ENCODE data around the gene CCDC85A.
A peak's percentile ranks its signal among the peaks of the same experiment; 100 is the strongest.
"Not testable (repeated sequence)": the region's sequence is repeated elsewhere in the genome, so short reads cannot be mapped to it uniquely, and the experiment has no call there.

Gene CCDC85A

GRCh38 chr2:56183643-56184499 lies at the start of gene CCDC85A:
Gene CCDC85A (plus strand): TSS chr2:56183990. CDS start chr2:56184625, 635 bp downstream.
- DNase-seq = peak; percentile 64

DNA sequence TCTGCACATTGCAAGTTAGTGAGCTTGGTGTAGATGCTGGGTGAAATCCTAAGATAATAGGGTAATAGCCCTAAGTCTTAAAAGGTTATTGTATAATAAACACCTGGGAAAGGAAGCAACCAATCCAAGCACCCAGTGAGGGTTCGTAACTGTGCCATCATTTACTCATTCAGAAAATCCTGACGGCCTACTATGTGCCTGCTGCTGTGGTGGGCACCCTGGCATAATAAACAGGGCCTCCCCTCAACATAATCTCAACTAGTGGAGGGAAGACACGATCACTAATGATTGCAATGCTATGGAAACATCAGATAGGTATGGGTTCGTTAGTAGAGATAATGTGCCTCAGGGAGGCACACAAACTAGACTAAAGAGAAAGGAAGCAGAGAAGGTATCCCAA lies 48.9 kb upstream of the CCDC85A start:
- DNase-seq = no peak

DNA sequence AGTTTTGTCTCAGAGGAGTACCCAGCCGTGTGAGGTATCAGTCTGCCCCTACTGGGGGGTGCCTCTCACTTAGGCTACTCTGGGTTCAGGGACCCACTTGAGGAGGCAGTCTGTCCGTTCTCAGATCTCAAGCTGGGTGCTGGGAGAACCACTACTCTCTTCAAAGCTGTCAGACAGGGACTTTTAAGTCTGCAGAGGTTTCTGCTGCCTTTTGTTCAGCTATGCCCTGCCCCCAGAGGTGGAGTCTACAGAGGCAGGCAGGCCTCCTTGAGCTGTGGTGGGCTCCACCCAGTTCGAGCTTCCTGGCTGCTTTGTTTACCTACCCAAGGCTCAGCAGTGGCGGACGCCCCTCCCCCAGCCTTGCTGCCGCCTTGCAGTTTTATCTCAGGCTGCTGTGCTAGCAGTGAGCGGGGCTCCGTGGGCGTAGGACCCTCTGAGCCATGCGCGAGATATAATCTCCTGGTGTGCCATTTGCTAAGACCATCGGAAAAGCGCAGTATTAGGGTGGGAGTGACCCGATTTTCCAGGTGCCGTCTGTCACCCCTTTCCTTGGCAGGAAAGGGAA lies 41.2 kb upstream of the CCDC85A start:
- not testable (repeated sequence) for DNase-seq

GRCh38 chr2:56147907-56148306 lies 35.9 kb upstream of the CCDC85A start:
- no peak for DNase-seq

DNA sequence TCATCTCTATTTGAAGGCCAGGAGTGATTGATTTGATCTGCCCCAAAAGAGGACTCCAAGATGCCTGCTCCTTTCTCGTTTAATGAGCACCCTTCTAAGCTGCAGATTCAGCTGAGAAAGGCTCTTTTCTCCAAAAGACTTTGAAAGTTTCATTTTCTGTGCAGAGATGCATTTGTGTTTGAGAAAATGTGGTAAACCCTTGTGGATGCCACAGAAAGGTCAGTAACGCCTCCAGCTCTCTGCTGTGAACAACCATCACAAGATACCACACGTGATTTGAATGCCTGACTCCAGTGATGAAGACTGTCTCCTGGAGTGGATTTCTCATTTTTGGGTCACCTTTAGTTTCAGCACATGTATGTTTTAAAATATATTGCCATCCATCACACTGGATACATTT lies 35.0 kb upstream of the CCDC85A start:
- no peak for DNase-seq

- no peak for DNase-seq
These were observed 31.9 kb upstream of the CCDC85A start for GRCh38 chr2:56151841-56152240.

DNA sequence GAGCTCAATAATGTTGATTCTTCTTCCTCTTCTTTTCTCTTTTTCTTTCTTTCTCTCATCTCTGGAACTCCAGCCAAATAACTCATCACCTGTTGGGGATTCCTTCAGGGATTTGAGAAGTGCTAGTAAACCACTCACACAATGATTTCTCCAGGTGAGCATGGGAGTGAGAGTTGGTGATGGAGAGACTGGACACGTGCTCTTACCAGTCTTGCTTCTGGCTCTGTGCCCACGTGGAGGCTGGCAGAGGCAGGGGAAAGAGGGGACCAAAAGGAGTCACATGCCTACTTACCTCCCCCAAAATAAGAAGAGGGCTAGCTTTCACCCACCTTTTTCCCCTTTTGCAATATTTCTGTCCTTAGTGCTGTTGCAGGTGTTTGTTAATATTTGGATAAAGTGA lies 28.6 kb upstream of the CCDC85A start:
- no peak for DNase-seq

DNA sequence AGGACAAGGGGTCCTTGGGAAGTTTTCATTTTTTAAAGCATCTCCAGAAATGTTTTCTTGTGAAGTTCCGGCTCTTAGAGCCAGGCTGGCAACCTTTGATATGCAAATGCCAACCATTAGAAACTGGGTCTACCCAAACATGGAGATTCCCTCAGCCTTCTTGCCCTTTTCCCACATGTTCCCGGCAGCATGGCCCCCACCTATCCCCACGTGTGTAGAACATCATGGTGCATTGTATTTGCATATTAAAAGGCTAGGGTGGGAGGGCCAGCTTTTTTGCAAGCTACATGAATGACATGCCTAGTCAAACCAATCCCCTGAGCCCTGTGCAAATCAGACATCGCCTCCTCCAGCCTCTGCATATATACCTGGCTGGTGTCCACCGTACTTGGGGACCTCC lies 23.9 kb upstream of the CCDC85A start:
- DNase-seq = not testable (repeated sequence)

DNA sequence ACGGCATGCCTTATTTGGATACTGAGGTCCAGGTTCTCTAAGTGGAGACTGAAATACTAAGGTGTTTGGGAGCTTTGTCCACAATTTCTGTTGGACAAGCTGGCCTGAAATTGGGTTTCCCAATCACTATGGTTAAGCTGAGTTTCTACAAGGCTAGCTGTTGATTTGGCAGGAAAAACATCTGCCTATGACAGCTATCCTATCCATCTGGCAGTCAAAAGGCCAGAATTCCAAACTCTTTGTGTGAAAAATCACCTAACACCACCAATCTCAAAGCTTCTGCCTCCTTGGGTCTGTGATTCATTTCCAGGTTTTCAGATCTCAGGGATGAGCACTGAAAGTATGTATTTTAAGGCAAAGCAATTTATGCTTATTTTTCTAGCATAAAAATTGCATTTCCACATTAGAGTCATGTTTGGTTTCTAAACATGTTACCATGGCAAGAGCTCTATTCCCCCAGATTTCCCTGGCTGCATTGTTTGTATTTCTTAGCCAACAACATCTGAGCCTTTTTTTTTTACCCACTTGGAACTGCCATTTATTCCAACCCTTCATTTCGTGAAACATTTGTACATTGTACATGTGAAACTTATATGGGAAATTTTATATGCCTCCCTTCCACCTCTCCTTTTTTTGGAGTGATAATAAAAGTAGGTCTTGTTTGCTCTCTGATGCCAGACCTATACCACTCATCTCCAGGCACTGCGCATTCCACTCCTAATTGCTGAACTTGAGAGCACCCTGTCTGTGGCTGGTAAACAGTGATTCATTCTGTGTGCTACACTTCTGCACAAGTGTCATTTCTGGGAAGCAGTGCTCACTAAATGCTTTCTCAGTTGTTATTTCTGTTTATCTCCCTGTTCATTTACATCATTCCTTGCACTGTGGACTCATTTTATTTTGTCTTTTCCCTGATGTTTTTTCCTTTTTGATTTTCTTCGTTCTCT lies 15.9 kb upstream of the CCDC85A start:
- DNase-seq = no peak

- no peak for DNase-seq
These were observed 14.3 kb upstream of the CCDC85A start for GRCh38 chr2:56169521-56169920.

- DNase-seq = no peak
These were observed 13.3 kb upstream of the CCDC85A start for GRCh38 chr2:56170504-56170903.

DNA sequence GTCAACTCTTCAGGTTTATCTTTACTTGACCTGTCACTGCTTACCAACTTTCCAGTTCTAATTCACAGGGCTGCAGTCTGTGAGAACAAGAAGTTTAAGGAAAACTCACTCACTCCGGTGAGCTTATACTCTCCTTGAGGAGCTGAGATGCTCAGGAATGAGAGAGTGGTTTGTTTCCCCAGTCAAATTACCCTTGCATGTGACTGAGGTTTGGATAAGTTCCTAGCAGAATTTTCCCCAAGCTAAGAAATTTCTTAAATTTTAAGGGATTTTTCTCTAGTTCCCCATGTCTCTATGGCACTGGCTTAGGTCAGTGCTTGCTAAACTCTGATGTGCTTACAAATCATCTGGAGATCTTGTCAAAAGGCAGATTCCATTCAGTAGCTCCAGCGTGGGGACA lies 12.8 kb upstream of the CCDC85A start:
- DNase-seq = no peak

DNA sequence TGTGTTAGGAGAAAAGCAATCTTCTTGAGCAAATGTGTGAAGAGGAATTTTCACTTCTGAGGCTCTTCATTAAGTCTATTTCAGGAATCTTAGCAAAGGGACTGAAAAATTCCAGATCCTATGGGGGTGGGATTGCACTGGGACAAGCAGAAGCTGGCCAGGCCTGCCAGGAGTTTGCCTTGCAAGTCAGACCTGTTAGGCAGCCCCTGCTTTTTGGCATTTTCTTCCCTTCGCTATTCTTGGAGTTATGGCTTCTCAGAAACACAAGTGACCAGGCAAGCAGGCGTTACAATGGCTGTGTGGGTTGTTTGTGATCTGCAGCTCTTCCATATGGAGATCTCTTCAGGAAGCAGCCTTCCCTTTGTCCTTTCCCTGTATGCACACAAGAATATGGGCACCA lies 8.0 kb upstream of the CCDC85A start:
- DNase-seq = no peak

DNA sequence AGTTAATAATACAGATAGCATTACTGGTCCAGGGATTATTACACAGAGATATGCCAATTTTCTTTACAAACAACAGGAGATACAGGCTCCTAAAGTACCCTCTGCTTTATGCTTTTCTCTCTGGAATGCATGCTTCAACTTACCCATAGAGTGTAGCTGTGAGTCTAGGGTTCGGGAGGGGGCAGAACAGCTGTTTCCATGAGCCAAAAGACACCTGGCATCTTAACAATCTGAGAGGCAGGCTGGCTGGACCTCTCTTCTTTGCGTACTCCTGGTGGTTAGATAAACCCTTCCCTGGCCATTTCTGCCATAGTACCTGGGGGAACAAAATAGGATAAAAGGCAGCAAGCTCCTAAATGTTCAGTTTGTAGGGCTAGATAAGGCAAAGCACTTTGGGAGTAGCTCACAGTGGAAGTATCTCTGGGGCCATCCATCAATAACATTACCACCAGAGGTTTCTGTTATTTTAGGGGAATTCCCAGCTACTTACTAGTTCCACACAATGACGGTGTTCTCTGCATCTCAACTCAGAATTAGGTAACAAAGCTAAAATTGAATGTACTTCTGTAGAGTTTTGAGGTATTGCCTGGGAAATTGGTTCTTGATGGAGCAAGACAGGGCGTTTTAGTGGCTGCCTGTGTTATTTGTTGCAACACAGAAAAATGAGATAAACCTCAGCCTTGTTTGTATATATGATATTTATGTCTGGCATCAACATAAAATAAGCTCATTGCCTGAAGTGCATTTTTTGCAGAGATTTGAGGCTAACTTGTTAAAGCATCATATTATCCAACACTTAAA lies 6.2 kb upstream of the CCDC85A start:
- DNase-seq = no peak

GRCh38 chr2:56179931-56180330 lies 3.9 kb upstream of the CCDC85A start:
- DNase-seq = no peak

DNA sequence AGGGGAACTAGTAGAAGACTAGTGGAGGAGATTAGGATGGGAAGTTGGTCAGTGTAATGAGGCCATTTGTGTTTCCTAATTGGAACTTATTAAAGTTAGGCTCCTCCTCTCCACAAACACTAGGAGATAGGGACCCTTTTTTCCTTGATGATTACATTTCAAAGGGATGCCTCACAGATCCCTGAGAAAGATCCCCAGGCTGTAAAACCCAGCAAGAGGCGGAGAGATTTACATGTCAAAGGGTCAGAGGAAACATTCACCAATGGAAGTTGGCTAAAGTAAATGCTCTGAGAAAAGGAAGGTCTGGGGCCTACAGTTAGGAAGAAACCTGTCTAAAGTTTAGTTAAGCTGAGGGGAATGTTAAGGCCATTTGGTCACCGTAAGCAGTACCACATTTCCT lies 1.4 kb upstream of the CCDC85A start:
- DNase-seq = no peak

DNA sequence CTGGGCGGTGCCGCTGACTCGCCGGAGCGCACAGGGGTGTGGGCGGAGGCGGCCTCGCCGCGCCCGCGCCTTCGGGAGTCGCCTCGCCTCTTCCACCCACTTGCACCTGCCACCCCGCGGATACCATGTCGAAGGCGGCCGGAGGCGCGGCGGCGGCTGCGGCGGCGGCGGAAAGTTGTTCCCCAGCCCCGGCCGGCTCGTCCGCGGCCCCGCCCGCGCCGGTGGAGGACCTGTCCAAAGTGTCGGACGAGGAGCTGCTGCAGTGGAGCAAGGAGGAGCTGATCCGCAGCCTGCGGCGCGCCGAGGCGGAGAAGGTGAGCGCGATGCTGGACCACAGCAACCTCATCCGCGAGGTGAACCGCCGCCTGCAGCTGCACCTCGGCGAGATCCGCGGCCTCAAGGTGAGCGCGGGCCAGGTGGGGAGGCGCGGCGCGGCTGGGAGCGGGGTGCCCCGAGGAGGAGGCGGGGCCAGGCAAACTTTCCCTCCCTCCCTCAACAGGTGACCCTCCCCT lies 766 bp downstream of the CCDC85A start:
- no peak for DNase-seq

DNA sequence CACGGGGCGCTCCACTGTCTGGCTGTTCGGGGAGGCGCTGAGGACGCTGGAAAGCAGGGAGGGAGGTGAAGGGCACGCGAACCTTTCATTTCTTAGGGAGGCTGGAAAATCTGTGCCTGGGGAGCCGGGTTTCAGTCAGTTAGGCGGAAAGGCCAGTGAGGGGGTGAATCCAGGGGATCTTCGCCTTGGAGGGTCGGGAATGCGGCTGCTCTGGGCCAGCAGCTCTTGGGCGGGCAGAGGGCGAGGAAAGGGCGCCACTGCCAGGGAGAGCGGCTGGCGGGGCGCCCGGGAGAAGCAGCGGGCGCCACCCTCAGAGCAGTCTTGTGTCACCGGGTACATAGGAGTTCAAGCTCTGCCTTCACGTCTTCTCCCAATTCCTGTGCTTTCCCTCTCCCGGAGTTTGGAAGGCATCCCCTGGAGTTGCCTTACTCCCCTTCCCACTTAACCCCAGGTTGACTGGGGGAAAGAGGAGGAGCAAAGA lies 1.4 kb downstream of the CCDC85A start:
- no peak for DNase-seq

GRCh38 chr2:56185582-56186046 lies 1.8 kb downstream of the CCDC85A start:
- DNase-seq = no peak

DNA sequence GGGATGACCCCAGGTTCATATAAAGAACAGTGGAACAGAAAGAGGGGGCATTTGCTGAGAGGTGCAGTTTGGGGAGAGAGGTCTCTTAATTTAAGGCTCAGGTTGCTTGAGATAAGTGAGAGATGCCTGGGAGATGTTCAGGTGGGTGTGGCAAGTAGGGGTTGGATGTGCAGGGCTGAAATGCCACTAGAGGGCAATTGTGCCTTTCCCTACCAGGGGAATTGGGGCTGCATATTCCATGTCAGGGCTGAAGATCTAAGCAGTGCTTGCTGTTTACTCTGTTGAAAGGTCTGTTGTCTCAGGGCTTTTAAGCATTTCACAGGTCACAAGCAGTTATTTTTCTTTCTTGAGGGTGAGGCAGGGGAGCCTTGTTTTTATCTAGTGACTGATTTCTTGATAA lies 7.8 kb downstream of the CCDC85A start:
- no peak for DNase-seq

- no peak for DNase-seq
These were observed 9.0 kb downstream of the CCDC85A start for GRCh38 chr2:56192664-56193305.

GRCh38 chr2:56195563-56195962 lies 11.8 kb downstream of the CCDC85A start:
- no peak for DNase-seq
